ENCODE data around the gene PROCA1.
"Not testable (repeated sequence)": the region's sequence is repeated elsewhere in the genome, so short reads cannot be mapped to it uniquely, and the experiment has no call there.

PROCA1 gene

GRCh38 chr17:28669918-28670317 lies 41.8 kb downstream of the PROCA1 start:
- no peak for DNase-seq (ENCODE audit: low spot score)

GRCh38 chr17:28667870-28668269 lies 43.8 kb downstream of the PROCA1 start:
- DNase-seq (ENCODE audit: low spot score): no peak

- DNase-seq (ENCODE audit: low spot score): no peak
These were observed 45.7 kb downstream of the PROCA1 start for GRCh38 chr17:28665994-28666393.

GRCh38 chr17:28663723-28664122 lies 48.0 kb downstream of the PROCA1 start:
- DNase-seq (ENCODE audit: low spot score): no peak

GRCh38 chr17:28662527-28662829 lies 49.2 kb downstream of the PROCA1 start:
- DNase-seq (ENCODE audit: low spot score): no peak

GRCh38 chr17:28661635-28662526 lies 49.8 kb downstream of the PROCA1 start, which contains the start of the genes SDF2 and SUPT6H:
TSS of gene SDF2 (minus strand) at chr17:28661906. CDS start at chr17:28661876, 30 bp downstream.
TSS of gene SUPT6H (plus strand) at chr17:28662205. CDS start at chr17:28673402, 11,197 bp downstream.
- DNase-seq (ENCODE audit: low spot score): peak; percentile 96

- DNase-seq (ENCODE audit: low spot score): not testable (repeated sequence)
These were observed 52.2 kb downstream of the PROCA1 start for GRCh38 chr17:28659497-28659881.

- DNase-seq (ENCODE audit: low spot score): not testable (repeated sequence)
These were observed 52.8 kb downstream of the PROCA1 start for GRCh38 chr17:28658766-28659496.

- DNase-seq (ENCODE audit: low spot score): not testable (repeated sequence)
These were observed 53.3 kb downstream of the PROCA1 start for GRCh38 chr17:28658342-28658741.

GRCh38 chr17:28657756-28658155 lies 53.9 kb downstream of the PROCA1 start:
- DNase-seq (ENCODE audit: low spot score): no peak

GRCh38 chr17:28655160-28655559 lies 56.5 kb downstream of the PROCA1 start:
- DNase-seq (ENCODE audit: low spot score): no peak

Data from iPS-NIHi11 (cell line).